ENCODE results near the gene CHMP3. TPM values are rescaled to one million over a fixed set of nuclear protein-coding genes. Genes with fewer than 3 reads are reported as not detected.
"Not testable (repeated sequence)": the region's sequence is repeated elsewhere in the genome, so short reads cannot be mapped to it uniquely, and the experiment has no call there.

Gene CHMP3
- total and polyA plus RNA-seq, 2 donors: 69.4 to 163 TPM

DNA sequence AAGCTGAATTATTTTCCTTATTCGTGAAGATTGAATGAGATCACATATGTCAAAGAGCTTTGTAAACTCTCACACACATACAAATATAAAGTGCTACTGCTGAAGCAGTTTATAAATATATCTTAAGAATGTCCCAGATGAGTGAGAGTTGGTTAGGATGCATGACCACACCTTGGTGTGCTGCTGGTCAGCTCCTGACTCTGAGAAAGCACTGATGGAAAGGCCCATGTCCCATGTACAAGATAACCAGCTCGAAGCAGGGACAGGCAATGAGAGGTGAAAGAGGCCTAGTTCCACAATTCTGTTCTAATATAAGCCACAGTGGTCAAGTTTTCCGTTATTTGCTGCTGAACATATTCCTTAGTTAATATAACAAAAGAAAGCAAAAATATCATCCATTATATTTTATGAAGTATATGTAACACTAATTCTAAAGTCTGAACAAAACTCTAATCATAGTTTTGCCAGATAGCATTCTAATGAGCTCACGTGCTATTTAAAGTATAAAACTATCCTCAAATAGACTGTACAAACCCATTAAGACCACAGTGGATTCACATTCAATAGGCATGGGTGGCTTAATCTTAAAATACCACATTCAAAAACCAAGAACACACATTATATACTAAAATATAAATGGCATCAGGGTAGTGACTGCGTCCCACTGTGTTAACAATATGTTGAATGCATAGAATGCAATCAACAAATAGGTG is 49.1 kb downstream of the CHMP3 start:
- DNase-seq (ENCODE audit: extremely low spot score): no peak
- H3K4me1 ChIP-seq (ENCODE audit: insufficient read depth): no peaks in the 10 kb centered on the region
- no peaks in the 10 kb centered on the region for H3K36me3 ChIP-seq (ENCODE audit: insufficient read depth)
- H3K27ac ChIP-seq (ENCODE audit: low read depth): no peak overlapping the region
- no peak overlapping the region for H3K4me3 ChIP-seq (ENCODE audit: low read depth, low read length)
- 84% methylated on average over 5 of the region's 5 CpGs for WGBS

- no peaks in the 10 kb centered on the region for H3K4me1 ChIP-seq (ENCODE audit: insufficient read depth)
- H3K27ac ChIP-seq (ENCODE audit: low read depth): no peak overlapping the region
- 73% methylated on average over 2 of the region's 2 CpGs for WGBS
- no peak overlapping the region for H3K4me3 ChIP-seq (ENCODE audit: low read depth, low read length)
- H3K36me3 ChIP-seq (ENCODE audit: insufficient read depth): no peaks in the 10 kb centered on the region
- DNase-seq (ENCODE audit: extremely low spot score): no peak
These were observed 50.4 kb downstream of the CHMP3 start for GRCh38 chr2:86512892-86513291.

- H3K36me3 ChIP-seq (ENCODE audit: insufficient read depth): no peaks in the 10 kb centered on the region
- WGBS: 85% methylated on average over 4 of the region's 4 CpGs
- no peak overlapping the region for H3K4me3 ChIP-seq (ENCODE audit: low read depth, low read length)
These were observed 51.2 kb downstream of the CHMP3 start for GRCh38 chr2:86512034-86512433.

DNA sequence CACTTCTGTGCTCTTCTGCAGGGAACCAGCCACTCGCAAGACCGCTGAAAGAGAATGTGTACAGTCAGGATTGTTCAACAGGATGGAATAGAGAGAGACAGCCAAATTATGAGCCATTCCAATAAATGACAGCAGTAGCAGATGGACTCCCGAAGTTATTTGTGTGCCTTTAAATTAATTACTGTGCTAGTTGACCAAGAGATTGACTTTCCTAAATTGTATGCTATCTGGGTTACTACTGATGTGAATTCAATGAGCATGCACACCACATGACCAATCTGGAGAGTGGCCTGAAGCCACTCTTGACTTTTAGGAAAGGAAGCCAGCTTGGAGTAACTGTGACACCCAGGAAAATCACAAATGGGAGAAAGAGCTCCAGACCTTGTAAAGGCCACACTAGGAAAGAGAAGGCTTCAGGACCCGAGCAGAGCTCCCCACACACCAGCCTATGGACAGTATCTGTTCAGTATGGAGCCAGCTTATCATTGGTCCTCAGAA is 52.8 kb downstream of the CHMP3 start:
- no peaks in the 10 kb centered on the region for H3K4me1 ChIP-seq (ENCODE audit: insufficient read depth)
- DNase-seq (ENCODE audit: extremely low spot score): no peak
- WGBS: 97% methylated on average over 4 of the region's 4 CpGs
- no peaks in the 10 kb centered on the region for H3K36me3 ChIP-seq (ENCODE audit: insufficient read depth)
- H3K4me3 ChIP-seq (ENCODE audit: low read depth, low read length): no peak overlapping the region
- H3K27ac ChIP-seq (ENCODE audit: low read depth): no peak overlapping the region

More at GRCh38 chr2:86512034-86512433, 51.2 kb downstream of the CHMP3 start:
- peak overlapping the region; percentile 23 for H3K27ac ChIP-seq (ENCODE audit: low read depth)
- no peaks in the 10 kb centered on the region for H3K4me1 ChIP-seq (ENCODE audit: insufficient read depth)
- no peak for DNase-seq (ENCODE audit: extremely low spot score)

- Histone ChIP-seq H3K36me3 (ENCODE audit: insufficient read depth) (peaks cover 2% of the 10 kb centered on the region), H3K27ac (ENCODE audit: low read depth) (no peak overlapping the region), H3K4me3 (ENCODE audit: low read depth, low read length) (no peak overlapping the region), H3K4me1 (ENCODE audit: insufficient read depth) (no peaks in the 10 kb centered on the region)
- 90% methylated on average over 7 of the region's 7 CpGs for WGBS
- DNase-seq (ENCODE audit: extremely low spot score): no peak
These were observed 55.6 kb downstream of the CHMP3 start for GRCh38 chr2:86507600-86507999.

DNA sequence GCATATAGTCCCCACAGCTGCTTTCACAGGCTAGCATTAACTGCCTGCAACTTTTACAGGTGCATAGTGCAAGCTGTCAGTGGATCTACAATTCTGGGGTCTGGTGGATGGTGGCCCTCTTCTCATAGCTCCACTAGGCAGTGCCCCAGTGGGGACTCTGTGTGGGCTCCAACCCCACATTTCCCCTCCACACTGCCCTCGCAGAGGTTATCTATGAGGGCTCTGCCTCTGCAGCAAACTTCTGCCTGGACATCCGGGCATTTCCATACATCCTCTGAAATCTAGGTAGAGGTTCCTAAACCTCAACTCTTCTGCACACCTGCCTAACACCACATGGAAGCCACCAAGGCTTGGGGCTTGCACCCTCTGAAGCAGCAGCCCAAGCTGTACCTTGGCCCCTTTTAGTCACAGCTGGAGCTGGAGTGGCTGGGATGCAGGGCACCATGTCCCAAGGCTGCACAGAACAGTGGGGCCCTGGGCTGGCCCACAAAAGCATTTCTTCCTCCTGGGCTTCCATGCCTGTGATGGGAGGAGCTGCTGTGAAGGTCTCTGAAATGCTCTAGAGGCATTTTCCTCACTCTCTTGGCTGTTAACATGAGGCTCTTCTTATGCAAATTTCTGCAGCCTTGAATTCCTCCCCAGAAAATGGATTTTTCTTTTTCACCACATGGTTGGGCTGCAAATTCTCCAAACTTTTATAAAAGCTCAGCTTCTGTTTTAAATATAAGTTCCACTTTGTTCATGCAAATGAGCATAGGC is 62.7 kb downstream of the CHMP3 start:
- DNase-seq (ENCODE audit: extremely low spot score): no peak
- WGBS: 97% methylated on average over 2 of the region's 2 CpGs
- H3K4me3 ChIP-seq (ENCODE audit: low read depth, low read length): no peak overlapping the region
- H3K4me1 ChIP-seq (ENCODE audit: insufficient read depth): no peaks in the 10 kb centered on the region
- H3K36me3 ChIP-seq (ENCODE audit: insufficient read depth): peaks cover 4% of the 10 kb centered on the region
- no peak overlapping the region for H3K27ac ChIP-seq (ENCODE audit: low read depth)

DNA sequence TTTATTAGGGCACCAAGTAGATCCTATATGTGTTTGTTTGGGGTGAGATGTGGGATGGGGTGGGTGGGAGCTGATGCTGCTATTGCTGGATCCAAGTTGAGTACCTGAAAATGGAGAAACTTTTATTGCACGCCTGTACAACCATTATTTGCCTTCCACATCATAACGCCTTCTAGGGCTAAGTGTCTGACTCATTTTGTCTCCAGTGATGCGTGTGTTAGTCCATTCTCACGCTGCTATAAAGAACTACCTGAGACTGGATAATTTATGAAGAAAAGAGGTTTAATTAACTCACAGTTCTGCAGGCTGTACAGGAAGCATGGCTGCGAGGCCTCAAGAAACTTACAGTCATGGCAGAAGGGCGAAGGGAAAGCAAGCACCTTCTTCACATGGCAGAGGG is 63.9 kb downstream of the CHMP3 start:
- Histone ChIP-seq H3K4me1 (ENCODE audit: insufficient read depth) (no peaks in the 10 kb centered on the region), H3K36me3 (ENCODE audit: insufficient read depth) (peaks cover 2% of the 10 kb centered on the region), H3K4me3 (ENCODE audit: low read depth, low read length) (no peak overlapping the region), H3K27ac (ENCODE audit: low read depth) (no peak overlapping the region)
- WGBS: 97% methylated on average over 6 of the region's 6 CpGs
- DNase-seq (ENCODE audit: extremely low spot score): no peak

DNA sequence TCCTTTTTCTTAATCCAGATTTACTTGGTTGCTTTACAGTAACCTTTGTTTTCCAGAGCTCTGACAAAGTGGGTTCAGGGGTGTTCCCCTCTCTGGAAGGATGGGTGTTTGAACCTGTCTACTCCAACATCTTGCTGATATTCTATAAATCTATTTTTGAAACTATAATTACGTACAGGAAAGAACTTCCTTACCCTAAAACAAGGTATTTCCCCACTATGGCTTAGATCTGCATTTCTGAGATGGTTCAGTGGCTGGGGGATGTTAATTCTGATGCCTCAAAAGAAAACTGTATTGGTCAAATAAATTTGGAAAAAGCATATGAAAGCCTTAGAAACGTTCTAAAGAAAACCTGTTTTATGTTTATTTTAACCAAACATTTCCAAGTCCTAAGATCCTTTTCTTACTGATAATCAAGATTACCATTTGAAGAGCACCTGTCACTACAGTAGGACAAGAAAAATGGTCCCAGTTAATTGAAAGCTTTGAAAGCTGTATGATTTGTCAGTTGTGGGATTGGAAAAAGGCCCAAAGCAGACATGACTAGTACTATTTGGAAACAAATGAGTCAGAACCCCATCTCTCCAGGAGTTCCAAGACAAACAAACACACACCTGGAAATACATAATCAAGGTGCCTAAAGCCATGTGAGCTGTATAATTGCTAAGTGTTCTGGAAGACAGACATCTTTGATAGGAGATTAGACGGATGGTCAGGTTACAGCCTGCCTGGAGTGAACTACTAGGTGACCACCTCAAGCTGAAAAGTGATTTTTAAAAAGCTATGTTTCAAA is 64.6 kb downstream of the CHMP3 start:
- Histone ChIP-seq H3K4me3 (ENCODE audit: low read depth, low read length) (no peak overlapping the region), H3K27ac (ENCODE audit: low read depth) (no peak overlapping the region), H3K4me1 (ENCODE audit: insufficient read depth) (no peaks in the 10 kb centered on the region), H3K36me3 (ENCODE audit: insufficient read depth) (peaks cover 2% of the 10 kb centered on the region)
- no peak for DNase-seq (ENCODE audit: extremely low spot score)
- 78% methylated on average over 3 of the region's 3 CpGs for WGBS

DNA sequence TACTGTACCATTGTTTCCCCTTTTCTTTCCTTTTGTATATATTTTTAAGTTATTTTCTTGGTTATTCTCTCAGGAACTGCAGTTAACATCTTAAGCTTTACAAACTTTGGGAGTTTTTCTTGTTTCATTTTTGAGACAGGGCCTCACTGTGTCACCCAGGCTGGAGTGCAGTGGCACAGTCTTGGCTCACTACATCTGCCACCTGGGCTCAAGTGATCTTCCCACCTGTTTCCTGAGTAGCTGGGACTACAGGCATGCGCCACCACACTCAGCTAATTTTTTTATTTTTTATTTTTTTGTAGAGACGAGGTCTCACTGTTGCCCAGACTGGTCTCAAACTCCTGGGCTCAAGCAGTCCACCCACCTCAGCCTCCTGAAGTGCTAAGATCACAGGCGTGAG is 66.9 kb downstream of the CHMP3 start:
- not testable (repeated sequence) for H3K27ac ChIP-seq (ENCODE audit: low read depth); H3K4me1 ChIP-seq (ENCODE audit: insufficient read depth); H3K36me3 ChIP-seq (ENCODE audit: insufficient read depth); DNase-seq (ENCODE audit: extremely low spot score); H3K4me3 ChIP-seq (ENCODE audit: low read depth, low read length)
- 89% methylated on average over 3 of the region's 3 CpGs for WGBS

GRCh38 chr2:86492048-86492453 is 71.2 kb downstream of the CHMP3 start:
- Histone ChIP-seq H3K36me3 (ENCODE audit: insufficient read depth) (peaks cover 3% of the 10 kb centered on the region), H3K27ac (ENCODE audit: low read depth) (no peak overlapping the region), H3K4me3 (ENCODE audit: low read depth, low read length) (no peak overlapping the region), H3K4me1 (ENCODE audit: insufficient read depth) (no peaks in the 10 kb centered on the region)
- 59% methylated on average over 1 of the region's 1 CpG for WGBS
- DNase-seq (ENCODE audit: extremely low spot score): no peak

DNA sequence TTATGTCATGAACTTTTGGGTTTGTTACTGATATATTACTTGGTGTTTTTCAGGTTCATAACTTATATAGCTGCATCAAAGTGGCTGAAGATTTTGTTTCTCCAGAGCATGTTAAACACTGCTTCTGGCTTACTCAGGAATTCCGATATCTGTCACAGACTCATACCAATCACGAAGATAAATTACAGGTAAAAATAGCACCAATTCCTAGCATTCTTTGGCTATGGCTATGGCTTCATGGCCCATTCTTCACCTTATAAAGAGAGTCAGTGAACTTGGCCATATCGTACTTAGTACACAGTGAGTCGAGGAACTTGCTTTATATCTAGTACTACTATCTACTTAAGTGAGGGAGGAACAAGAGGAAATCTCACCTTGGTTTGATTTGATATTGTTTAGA is 72.2 kb downstream of the CHMP3 start:
- no peak overlapping the region for H3K4me3 ChIP-seq (ENCODE audit: low read depth, low read length)
- H3K27ac ChIP-seq (ENCODE audit: low read depth): no peak overlapping the region
- H3K4me1 ChIP-seq (ENCODE audit: insufficient read depth): no peaks in the 10 kb centered on the region
- no peak for DNase-seq (ENCODE audit: extremely low spot score)
- WGBS: 61% methylated on average over 4 of the region's 4 CpGs
- H3K36me3 ChIP-seq (ENCODE audit: insufficient read depth): peaks cover 3% of the 10 kb centered on the region

DNA sequence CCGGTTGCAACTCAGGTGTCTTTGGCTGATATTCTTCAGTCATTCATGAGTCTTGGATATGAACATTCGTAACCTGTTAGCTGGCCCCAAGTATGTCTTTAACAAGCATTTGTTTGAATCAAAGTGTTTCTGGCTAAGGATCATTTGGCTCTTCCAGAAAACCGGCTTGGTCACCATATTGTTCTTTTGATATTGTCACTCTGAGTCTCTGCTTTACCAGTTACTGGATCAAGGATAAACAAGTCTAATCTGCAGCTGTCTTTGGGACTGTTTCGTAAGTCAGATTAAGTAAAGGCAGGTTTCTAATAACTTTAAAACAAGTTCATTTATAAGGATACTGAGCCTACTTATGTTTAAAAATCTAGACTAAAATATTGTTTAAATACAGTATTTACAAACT is 73.0 kb downstream of the CHMP3 start:
- DNase-seq (ENCODE audit: extremely low spot score): no peak
- peaks cover 5% of the 10 kb centered on the region for H3K36me3 ChIP-seq (ENCODE audit: insufficient read depth)
- H3K4me1 ChIP-seq (ENCODE audit: insufficient read depth): no peaks in the 10 kb centered on the region
- 91% methylated on average over 4 of the region's 4 CpGs for WGBS
- no peak overlapping the region for H3K4me3 ChIP-seq (ENCODE audit: low read depth, low read length)
- H3K27ac ChIP-seq (ENCODE audit: low read depth): no peak overlapping the region

- Histone ChIP-seq H3K4me3 (ENCODE audit: low read depth, low read length) (no peak overlapping the region), H3K36me3 (ENCODE audit: insufficient read depth) (peaks cover 5% of the 10 kb centered on the region), H3K27ac (ENCODE audit: low read depth) (no peak overlapping the region), H3K4me1 (ENCODE audit: insufficient read depth) (no peaks in the 10 kb centered on the region)
- no peak for DNase-seq (ENCODE audit: extremely low spot score)
- 95% methylated on average over 3 of the region's 3 CpGs for WGBS
These were observed 73.7 kb downstream of the CHMP3 start for GRCh38 chr2:86489542-86489941.
